Body of pancreas (tissue), 4 donors: ENCODE results near the gene TRMT1.

Source experiments
- POLR2A ChIP-seq, 3 donors: fragments of 450-650 bp; IDR thresholded peaks; one replicate each; pipeline ENCODE4 v1.6.1; 2016; ENCODE audit warnings: antibody characterized with exemption in 3 of 3, mild to moderate bottlenecking in 2 of 3
- TF ChIP-seq, protein P1 (sequence below), 7 experiments: fragments of 450-650 bp in 4 of 7; fragments of 200-600 bp in 3 of 7; sonication (generic) in 3 of 7; IDR thresholded peaks; one replicate each; pipeline ENCODE4 v1.5.1; 2016 to 2019; ENCODE audit warnings: antibody characterized with exemption in 7 of 7

DNA sequence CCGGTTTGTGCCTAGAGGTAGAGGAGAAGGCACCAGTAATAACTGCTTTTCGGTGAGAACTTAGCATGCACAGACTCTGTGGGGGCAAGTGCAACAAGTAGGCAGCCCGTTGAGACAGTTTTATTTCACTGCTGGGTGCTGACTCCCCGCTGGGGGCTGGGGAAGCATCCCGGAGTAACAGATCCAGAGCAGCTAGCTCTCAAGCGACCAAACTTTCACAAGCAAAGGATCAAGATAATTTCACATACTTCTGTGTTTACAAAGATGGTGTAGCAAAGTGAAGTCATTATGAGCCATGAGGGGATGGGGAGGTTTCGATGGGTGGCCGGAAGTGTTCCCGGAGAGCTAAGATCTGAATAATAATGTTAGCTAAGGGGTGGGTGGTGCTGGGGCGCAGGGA, 4.3 kb upstream of the TRMT1 start:
- TF ChIP-seq POLR2A (IDR thresholded peaks at IDR 0.05): no peak
- TF ChIP-seq, protein P1, sequence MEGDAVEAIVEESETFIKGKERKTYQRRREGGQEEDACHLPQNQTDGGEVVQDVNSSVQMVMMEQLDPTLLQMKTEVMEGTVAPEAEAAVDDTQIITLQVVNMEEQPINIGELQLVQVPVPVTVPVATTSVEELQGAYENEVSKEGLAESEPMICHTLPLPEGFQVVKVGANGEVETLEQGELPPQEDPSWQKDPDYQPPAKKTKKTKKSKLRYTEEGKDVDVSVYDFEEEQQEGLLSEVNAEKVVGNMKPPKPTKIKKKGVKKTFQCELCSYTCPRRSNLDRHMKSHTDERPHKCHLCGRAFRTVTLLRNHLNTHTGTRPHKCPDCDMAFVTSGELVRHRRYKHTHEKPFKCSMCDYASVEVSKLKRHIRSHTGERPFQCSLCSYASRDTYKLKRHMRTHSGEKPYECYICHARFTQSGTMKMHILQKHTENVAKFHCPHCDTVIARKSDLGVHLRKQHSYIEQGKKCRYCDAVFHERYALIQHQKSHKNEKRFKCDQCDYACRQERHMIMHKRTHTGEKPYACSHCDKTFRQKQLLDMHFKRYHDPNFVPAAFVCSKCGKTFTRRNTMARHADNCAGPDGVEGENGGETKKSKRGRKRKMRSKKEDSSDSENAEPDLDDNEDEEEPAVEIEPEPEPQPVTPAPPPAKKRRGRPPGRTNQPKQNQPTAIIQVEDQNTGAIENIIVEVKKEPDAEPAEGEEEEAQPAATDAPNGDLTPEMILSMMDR (IDR thresholded peaks at IDR 0.05): no peak
